OCI-LY1 (cell line): ENCODE data around the gene ATP5PO.

Source experiments
- H2AFZ ChIP-seq: fragments of 200-600 bp; sonication (generic), shearing (Covaris generic); 2 replicates; pipeline ENCODE4 v1.6.0; 2014; ENCODE audit warnings: antibody characterized with exemption, mild to moderate bottlenecking, low read length
- H3F3A ChIP-seq: fragments of 200-600 bp; sonication (generic), shearing (Covaris generic); 2 replicates; pipeline ENCODE4 v1.6.0; 2014; ENCODE audit warnings: mild to moderate bottlenecking, antibody characterized with exemption, low read length, moderate library complexity; ENCODE audit not compliant: insufficient read depth
- H3K27ac ChIP-seq: fragments of 200-600 bp; sonication (generic); 2 replicates; pipeline ENCODE4 v1.5.1; 2014; ENCODE audit warnings: low read length, mixed run types, mild to moderate bottlenecking, low read depth; ENCODE audit not compliant: poor library complexity, severe bottlenecking
- H3K27me3 ChIP-seq: fragments of 200-600 bp; sonication (generic); 2 replicates; pipeline ENCODE4 v1.6.0; 2014; ENCODE audit warnings: antibody characterized with exemption, mild to moderate bottlenecking, low read length, moderate library complexity; ENCODE audit not compliant: insufficient read depth
- H3K36me3 ChIP-seq: fragments of 200-600 bp; sonication (generic); 2 replicates; pipeline ENCODE4 v1.6.1; 2014; ENCODE audit warnings: mild to moderate bottlenecking, antibody characterized with exemption, low read length, moderate library complexity, mixed read lengths; ENCODE audit not compliant: insufficient read depth
- H3K4me1 ChIP-seq: fragments of 200-600 bp; sonication (generic); 2 replicates; pipeline ENCODE4 v1.5.1; 2014; ENCODE audit warnings: mild to moderate bottlenecking, low read length, moderate library complexity; ENCODE audit not compliant: insufficient read depth, severe bottlenecking
- H3K4me2 ChIP-seq: fragments of 200-600 bp; sonication (generic), shearing (Covaris generic); 2 replicates; pipeline ENCODE4 v1.6.1; 2014; ENCODE audit warnings: low read length
- H3K4me3 ChIP-seq: fragments of 200-600 bp; sonication (generic); 2 replicates; pipeline ENCODE4 v1.5.1; 2014; ENCODE audit warnings: low read length, low read depth, mild to moderate bottlenecking, mixed read lengths; ENCODE audit not compliant: poor library complexity, severe bottlenecking
- H3K79me2 ChIP-seq: fragments of 200-600 bp; shearing (Covaris generic); 2 replicates; pipeline ENCODE4 v1.6.1; 2016; ENCODE audit warnings: mixed run types, low read length, mixed read lengths; ENCODE audit not compliant: insufficient read depth
- H3K9ac ChIP-seq: fragments of 200-600 bp; sonication (generic), shearing (Covaris generic); 2 replicates; pipeline ENCODE4 v1.6.1; 2014; ENCODE audit warnings: mild to moderate bottlenecking, low read length, mixed read lengths
- H3K9me2 ChIP-seq: fragments of 200-600 bp; sonication (generic), shearing (Covaris generic); 2 replicates; pipeline ENCODE4 v1.6.1; 2014; ENCODE audit warnings: low read depth, mild to moderate bottlenecking, low read length, mixed read lengths
- H3K9me3 ChIP-seq: fragments of 200-600 bp; shearing (Covaris generic); 2 replicates; pipeline ENCODE4 v1.6.1; 2014; ENCODE audit warnings: low read length, mixed read lengths
- H4K20me1 ChIP-seq: fragments of 200-600 bp; sonication (generic), shearing (Covaris generic); 2 replicates; pipeline ENCODE4 v1.6.0; 2016; ENCODE audit warnings: mild to moderate bottlenecking, low read length; ENCODE audit not compliant: insufficient read depth
- EZH2 ChIP-seq: fragments of 200-600 bp; sonication (generic), shearing (Covaris generic); IDR thresholded peaks from 2 replicates; pipeline ENCODE4 v1.8.0; 2017; ENCODE audit warnings: borderline replicate concordance, mixed run types, mild to moderate bottlenecking, antibody characterized with exemption, low read length, moderate library complexity, mixed read lengths
- TF ChIP-seq, protein P1 (sequence below): fragments of 200-600 bp; sonication (generic), shearing (Covaris generic); IDR thresholded peaks from 2 replicates; pipeline ENCODE4 v1.5.1; 2017; ENCODE audit warnings: mild to moderate bottlenecking, antibody characterized with exemption, low read length, moderate library complexity, mixed read lengths

Gene ATP5PO

DNA sequence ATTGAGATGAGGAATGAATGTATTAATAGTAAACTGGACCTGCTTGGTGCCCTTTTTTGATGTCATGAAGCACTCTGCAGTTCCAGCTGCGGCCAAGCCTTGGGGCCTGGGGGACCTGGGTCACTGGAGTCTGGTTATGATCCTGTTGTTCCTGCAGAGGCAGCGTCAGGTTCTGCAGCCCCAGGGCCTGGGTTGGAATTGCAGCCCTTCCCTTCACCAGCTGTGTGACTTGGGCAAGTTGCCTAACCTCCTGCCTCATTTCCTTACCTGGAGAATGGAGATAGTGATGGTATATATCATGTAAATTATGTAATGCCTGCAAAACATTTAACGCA lies 9.1 kb upstream of the ATP5PO start:
- no peaks in the 10 kb centered on the region for H3K79me2 ChIP-seq
- no peaks in the 10 kb centered on the region for H3K9me3 ChIP-seq
- H3K4me1 ChIP-seq, result peaks cover 16% of the 10 kb centered on the region
- H4K20me1 ChIP-seq, result no peaks in the 10 kb centered on the region
- peak overlapping the region; percentile 57 for H3K27ac ChIP-seq
- no peak overlapping the region for H3K4me2 ChIP-seq
- H2AFZ ChIP-seq, result peak overlapping the region; percentile 63; the same call in 1 of the 2 replicates
- no peaks in the 10 kb centered on the region for H3K27me3 ChIP-seq
- H3K9ac ChIP-seq, result peak overlapping the region; percentile 2; the same call in 1 of the 2 replicates
- H3K4me3 ChIP-seq, result no peak overlapping the region
- H3K36me3 ChIP-seq, result no peaks in the 10 kb centered on the region
- H3F3A ChIP-seq, result no peaks in the 10 kb centered on the region
- no peaks in the 10 kb centered on the region for H3K9me2 ChIP-seq
- TF ChIP-seq, protein P1, sequence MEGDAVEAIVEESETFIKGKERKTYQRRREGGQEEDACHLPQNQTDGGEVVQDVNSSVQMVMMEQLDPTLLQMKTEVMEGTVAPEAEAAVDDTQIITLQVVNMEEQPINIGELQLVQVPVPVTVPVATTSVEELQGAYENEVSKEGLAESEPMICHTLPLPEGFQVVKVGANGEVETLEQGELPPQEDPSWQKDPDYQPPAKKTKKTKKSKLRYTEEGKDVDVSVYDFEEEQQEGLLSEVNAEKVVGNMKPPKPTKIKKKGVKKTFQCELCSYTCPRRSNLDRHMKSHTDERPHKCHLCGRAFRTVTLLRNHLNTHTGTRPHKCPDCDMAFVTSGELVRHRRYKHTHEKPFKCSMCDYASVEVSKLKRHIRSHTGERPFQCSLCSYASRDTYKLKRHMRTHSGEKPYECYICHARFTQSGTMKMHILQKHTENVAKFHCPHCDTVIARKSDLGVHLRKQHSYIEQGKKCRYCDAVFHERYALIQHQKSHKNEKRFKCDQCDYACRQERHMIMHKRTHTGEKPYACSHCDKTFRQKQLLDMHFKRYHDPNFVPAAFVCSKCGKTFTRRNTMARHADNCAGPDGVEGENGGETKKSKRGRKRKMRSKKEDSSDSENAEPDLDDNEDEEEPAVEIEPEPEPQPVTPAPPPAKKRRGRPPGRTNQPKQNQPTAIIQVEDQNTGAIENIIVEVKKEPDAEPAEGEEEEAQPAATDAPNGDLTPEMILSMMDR, result no peak
- no peak for TF ChIP-seq EZH2

DNA sequence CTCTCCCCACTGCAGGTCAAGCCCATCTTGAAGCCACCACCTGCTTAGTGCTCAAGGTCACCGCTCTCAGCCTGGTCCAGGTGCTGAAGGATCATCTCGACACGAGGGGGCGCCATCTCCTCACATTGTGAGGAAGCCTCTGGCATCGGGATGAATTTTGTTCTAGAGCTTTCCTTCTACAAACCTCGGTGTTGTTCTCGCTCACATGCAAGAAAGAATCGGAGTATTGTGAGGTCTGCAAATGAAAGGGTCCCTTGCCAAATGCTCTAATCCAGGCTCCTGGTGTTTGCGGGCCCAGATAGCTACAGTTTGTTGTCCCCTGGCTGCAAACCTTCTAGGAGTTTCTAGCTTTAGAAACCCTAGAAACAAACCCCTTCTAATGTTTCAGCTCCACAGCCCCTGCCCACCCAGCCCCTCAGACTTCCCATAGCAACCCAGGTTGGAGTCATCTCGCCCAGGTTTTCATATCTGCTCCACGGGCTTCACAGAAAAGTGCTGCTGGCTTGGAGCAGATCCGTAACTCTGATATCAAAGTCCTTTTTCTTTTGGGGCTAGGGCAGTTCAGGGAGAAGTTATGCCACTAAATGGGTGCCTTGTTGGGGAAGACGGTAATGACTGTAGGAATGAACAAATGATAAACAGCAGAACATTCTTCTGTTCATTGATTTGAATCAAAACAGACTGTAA lies 8.6 kb upstream of the ATP5PO start:
- no peaks in the 10 kb centered on the region for H3K9me2 ChIP-seq
- peak overlapping the region; percentile 63; the same call in 1 of the 2 replicates for H2AFZ ChIP-seq
- H3K4me2 ChIP-seq, result peak overlapping the region; percentile 32
- no peaks in the 10 kb centered on the region for H3K79me2 ChIP-seq
- peaks cover 16% of the 10 kb centered on the region for H3K4me1 ChIP-seq
- H3K9ac ChIP-seq, result peak overlapping the region; percentile 2; the same call in 1 of the 2 replicates
- no peaks in the 10 kb centered on the region for H3K27me3 ChIP-seq
- H3F3A ChIP-seq, result no peaks in the 10 kb centered on the region
- TF ChIP-seq EZH2, result no peak
- TF ChIP-seq, protein P1, result peak; percentile 94
- H3K27ac ChIP-seq, result peak overlapping the region; percentile 57
- H3K36me3 ChIP-seq, result no peaks in the 10 kb centered on the region
- no peak overlapping the region for H3K4me3 ChIP-seq
- H4K20me1 ChIP-seq, result no peaks in the 10 kb centered on the region
- H3K9me3 ChIP-seq, result no peaks in the 10 kb centered on the region

DNA sequence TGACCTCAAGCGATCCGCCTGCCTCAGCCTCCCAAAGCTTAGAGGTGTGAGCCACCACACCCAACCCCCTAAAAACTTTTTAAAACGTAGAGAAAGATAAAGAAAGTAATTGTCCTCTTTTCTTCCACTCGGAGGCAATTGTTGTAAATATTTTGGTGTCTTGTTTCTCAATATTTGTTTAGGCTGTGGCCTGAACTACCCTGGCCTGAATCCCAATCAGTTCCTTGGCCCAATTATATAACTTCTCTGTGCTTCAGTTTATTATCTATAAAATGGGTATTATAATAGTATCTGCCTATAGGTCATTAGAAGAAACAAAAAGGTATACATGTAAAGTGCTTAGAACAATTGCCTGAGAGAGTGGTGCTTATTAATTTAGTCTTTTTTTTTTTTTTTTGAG lies 1.8 kb upstream of the ATP5PO start:
- Histone ChIP-seq H4K20me1 (no peaks in the 10 kb centered on the region), H3F3A (no peaks in the 10 kb centered on the region), H2AFZ (no peak overlapping the region), H3K36me3 (peaks cover 23% of the 10 kb centered on the region), H3K79me2 (peaks cover 16% of the 10 kb centered on the region), H3K4me3 (no peak overlapping the region), H3K27me3 (no peaks in the 10 kb centered on the region), H3K9me3 (no peaks in the 10 kb centered on the region), H3K9ac (no peak overlapping the region), H3K9me2 (no peaks in the 10 kb centered on the region), H3K4me2 (no peak overlapping the region), H3K27ac (no peak overlapping the region), H3K4me1 (peaks cover 19% of the 10 kb centered on the region)
- TF ChIP-seq, protein P1, result no peak
- TF ChIP-seq EZH2, result no peak
